GM23338 (cell line): ENCODE data around the gene RNGTT. TPM values are rescaled to one million over a fixed set of nuclear protein-coding genes. Genes with fewer than 3 reads are reported as not detected.

Experiments used
- ATAC-seq: fragments of 200-7000 bp; cut with Tn5 transposase; 3 replicates; pipeline ENCODE4 v1.9.1; 2020
- DNase-seq: peaks from one replicate; pipeline ENCODE4 v3.0.0-alpha.2; 2015; ENCODE audit warnings: low spot score
- H2AFZ ChIP-seq: fragments of 200-600 bp; sonication (generic); 2 replicates; pipeline ENCODE4 v1.8.0; 2016; ENCODE audit warnings: antibody characterized with exemption, mild to moderate bottlenecking, moderate library complexity
- H3F3A ChIP-seq: fragments of 200-600 bp; sonication (generic); replicated peaks from 2 replicates; pipeline ENCODE4 v1.8.0; 2017; ENCODE audit warnings: antibody characterized with exemption, mixed run types, low read depth
- H3K27ac ChIP-seq: fragments of 200-600 bp; sonication (generic); 2 replicates; pipeline ENCODE4 v1.6.1; 2016; ENCODE audit warnings: low read depth
- H3K27me3 ChIP-seq: fragments of 200-600 bp; sonication (generic); 2 replicates; pipeline ENCODE4 v1.8.0; 2016; ENCODE audit warnings: mild to moderate bottlenecking, mixed run types, moderate library complexity; ENCODE audit not compliant: insufficient read depth
- H3K36me3 ChIP-seq: fragments of 200-600 bp; sonication (generic); 2 replicates; pipeline ENCODE4 v1.8.0; 2016; ENCODE audit warnings: mild to moderate bottlenecking; ENCODE audit not compliant: insufficient read depth
- H3K4me1 ChIP-seq: fragments of 200-600 bp; sonication (generic); 2 replicates; pipeline ENCODE4 v1.8.0; 2016; ENCODE audit warnings: mild to moderate bottlenecking, moderate library complexity; ENCODE audit not compliant: insufficient read depth
- H3K4me2 ChIP-seq: fragments of 200-600 bp; sonication (generic); 2 replicates; pipeline ENCODE4 v1.7.1; 2017; ENCODE audit warnings: mixed run types
- H3K4me3 ChIP-seq: fragments of 200-600 bp; sonication (generic); 2 replicates; pipeline ENCODE4 v1.6.1; 2016; ENCODE audit warnings: mixed run types
- H3K79me2 ChIP-seq: fragments of 200-600 bp; sonication (generic); replicated peaks from 2 replicates; pipeline ENCODE4 v1.8.0; 2017; ENCODE audit warnings: mild to moderate bottlenecking; ENCODE audit not compliant: insufficient read depth
- H3K9me2 ChIP-seq: fragments of 200-600 bp; sonication (generic); 2 replicates; pipeline ENCODE4 v1.8.0; 2017; ENCODE audit not compliant: insufficient read depth
- H4K20me1 ChIP-seq: fragments of 200-600 bp; sonication (generic); replicated peaks from 2 replicates; pipeline ENCODE4 v1.8.0; 2017; ENCODE audit warnings: mild to moderate bottlenecking; ENCODE audit not compliant: insufficient read depth
- H3K27ac Mint-ChIP-seq: 2 replicates; pipeline ENCODE4 v1.8.0; 2020; ENCODE audit warnings: inconsistent platforms, mild to moderate bottlenecking, moderate library complexity, mixed read lengths
- H3K27me3 Mint-ChIP-seq: 3 replicates; pipeline ENCODE4 v1.8.0; 2022; ENCODE audit warnings: low read depth, mild to moderate bottlenecking, moderate library complexity, mixed read lengths, inconsistent platforms; ENCODE audit not compliant: insufficient read depth, poor library complexity
- H3K36me3 Mint-ChIP-seq: 3 replicates; pipeline ENCODE4 v1.8.0; 2021; ENCODE audit warnings: low read depth, mild to moderate bottlenecking, inconsistent platforms, moderate library complexity, mixed read lengths
- H3K4me1 Mint-ChIP-seq: 3 replicates; pipeline ENCODE4 v1.8.0; 2020; ENCODE audit warnings: mild to moderate bottlenecking, inconsistent platforms, mixed read lengths
- H3K4me3 Mint-ChIP-seq: 3 replicates; pipeline ENCODE4 v1.8.0; 2021; ENCODE audit warnings: moderate library complexity, mild to moderate bottlenecking, inconsistent platforms, mixed read lengths
- H3K9me3 Mint-ChIP-seq: 3 replicates; pipeline ENCODE4 v1.8.0; 2020; ENCODE audit warnings: moderate library complexity, mild to moderate bottlenecking, inconsistent platforms, mixed read lengths
- EZH2 ChIP-seq: fragments of 200-600 bp; sonication (generic); IDR thresholded peaks from one replicate; pipeline ENCODE4 v1.8.0; 2017; ENCODE audit warnings: antibody characterized with exemption, mild to moderate bottlenecking, low read depth; ENCODE audit not compliant: unreplicated experiment
- JUNB ChIP-seq: IDR thresholded peaks from one replicate; pipeline ENCODE4 v1.6.1; 2016; ENCODE audit warnings: antibody characterized with exemption; ENCODE audit not compliant: unreplicated experiment
- NANOG ChIP-seq: IDR thresholded peaks from 2 replicates; pipeline ENCODE4 v1.6.1; 2016; ENCODE audit warnings: antibody characterized with exemption, borderline replicate concordance
- ZNF331 ChIP-seq: fragments of 250-450 bp; sonication (Bioruptor Pico); IDR thresholded peaks from 2 replicates; pipeline ENCODE4 v1.5.0; 2020; ENCODE audit warnings: low read depth, mild to moderate bottlenecking, moderate library complexity
- polyA plus RNA-seq: library from polyadenylated mRNA; unstranded; fragments of >200 nt; fragmentation: Nextera tagmentation; extraction: Ambion mirVana; gene quantifications from 2 replicates; pipeline ENCODE4 v1.2.1, GENCODE V29; 2016
- total RNA-seq: library from RNA; depleted of rRNA; stranded (reverse); fragments of >200 nt; shearing (Covaris generic); gene quantifications from 2 replicates; pipeline ENCODE4 v1.2.3, GENCODE V29; 2014
- TF ChIP-seq, protein P1 (sequence below): IDR thresholded peaks from 2 replicates; pipeline ENCODE4 v1.6.1; 2016; ENCODE audit warnings: antibody characterized with exemption
- TF ChIP-seq, protein P2 (sequence below): IDR thresholded peaks from one replicate; pipeline ENCODE4 v1.6.1; 2018; ENCODE audit warnings: antibody characterized with exemption; ENCODE audit not compliant: unreplicated experiment
- TF ChIP-seq, protein P3 (sequence below), 2 experiments: fragments of 200-600 bp in 1 of 2; sonication (generic) in 1 of 2; conservative IDR thresholded peaks; 2 replicates each; pipeline versions ENCODE4 v1.5.1 to v1.6.1; 2016 to 2017; ENCODE audit warnings: antibody characterized with exemption in 2 of 2, low read depth in 2 of 2, mild to moderate bottlenecking in 2 of 2, moderate library complexity in 1 of 2

Gene RNGTT
- total and polyA plus RNA-seq, 2 experiments from 2014 or later = 11.2 to 29.2 TPM

DNA sequence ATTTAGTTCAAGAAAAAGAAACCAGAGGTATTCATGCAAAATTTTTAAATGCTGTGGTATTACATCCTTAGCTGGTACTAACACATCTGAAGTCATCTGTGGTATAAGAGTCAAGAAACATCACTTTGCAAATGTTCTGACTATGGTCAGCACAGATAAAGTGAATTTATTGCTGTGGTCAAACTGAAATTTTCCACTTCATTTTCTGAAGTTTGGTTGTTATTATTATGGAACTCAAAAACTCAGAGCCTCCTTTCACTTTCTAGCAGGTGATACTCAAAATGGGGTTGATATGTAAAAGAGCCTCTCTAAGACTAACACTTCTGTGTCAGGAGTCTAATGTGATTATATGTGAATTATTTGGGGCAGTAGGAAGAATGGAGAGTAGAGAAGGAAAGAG, 257.8 kb downstream of the RNGTT start:
- H3K9me3 Mint-ChIP-seq = no peaks in the 10 kb centered on the region; the same call in 2 of the 3 replicates
- H3K4me3 Mint-ChIP-seq = no peak overlapping the region
- H3K4me1 Mint-ChIP-seq = peaks cover 3% of the 10 kb centered on the region; the same call in 2 of the 3 replicates

DNA sequence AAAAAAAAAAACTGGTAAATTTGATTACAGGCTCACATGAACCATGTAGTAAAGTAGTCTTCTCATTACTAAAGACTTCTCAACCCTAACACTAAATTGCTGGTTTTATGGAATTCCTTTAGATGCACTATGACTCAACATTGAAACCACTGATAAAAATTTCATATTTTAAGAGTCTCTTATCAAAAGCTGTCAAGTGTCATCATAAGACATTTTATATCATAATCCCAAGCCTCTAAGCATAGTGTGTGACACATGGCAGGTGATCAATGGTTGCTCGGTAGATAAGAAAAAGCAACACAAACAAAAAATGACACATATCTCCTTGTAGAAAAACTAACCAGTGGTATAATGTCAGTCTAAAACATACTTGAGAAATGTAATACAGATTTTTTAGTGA, 258.4 kb downstream of the RNGTT start:
- Histone ChIP-seq H3K36me3 (no peaks in the 10 kb centered on the region), H3K27me3 (no peaks in the 10 kb centered on the region), H3K4me3 (no peak overlapping the region), H3K79me2 (no peaks in the 10 kb centered on the region), H3K27ac (no peak overlapping the region), H3K4me2 (no peak overlapping the region), H2AFZ (no peak overlapping the region), H3K9me2 (no peaks in the 10 kb centered on the region), H4K20me1 (no peaks in the 10 kb centered on the region), H3F3A (no peaks in the 10 kb centered on the region), H3K4me1 (no peaks in the 10 kb centered on the region)
- TF ChIP-seq NANOG (no peak), JUNB (no peak), EZH2 (no peak)
- TF ChIP-seq, protein P1, sequence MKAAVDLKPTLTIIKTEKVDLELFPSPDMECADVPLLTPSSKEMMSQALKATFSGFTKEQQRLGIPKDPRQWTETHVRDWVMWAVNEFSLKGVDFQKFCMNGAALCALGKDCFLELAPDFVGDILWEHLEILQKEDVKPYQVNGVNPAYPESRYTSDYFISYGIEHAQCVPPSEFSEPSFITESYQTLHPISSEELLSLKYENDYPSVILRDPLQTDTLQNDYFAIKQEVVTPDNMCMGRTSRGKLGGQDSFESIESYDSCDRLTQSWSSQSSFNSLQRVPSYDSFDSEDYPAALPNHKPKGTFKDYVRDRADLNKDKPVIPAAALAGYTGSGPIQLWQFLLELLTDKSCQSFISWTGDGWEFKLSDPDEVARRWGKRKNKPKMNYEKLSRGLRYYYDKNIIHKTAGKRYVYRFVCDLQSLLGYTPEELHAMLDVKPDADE = no peak
- TF ChIP-seq, protein P2, sequence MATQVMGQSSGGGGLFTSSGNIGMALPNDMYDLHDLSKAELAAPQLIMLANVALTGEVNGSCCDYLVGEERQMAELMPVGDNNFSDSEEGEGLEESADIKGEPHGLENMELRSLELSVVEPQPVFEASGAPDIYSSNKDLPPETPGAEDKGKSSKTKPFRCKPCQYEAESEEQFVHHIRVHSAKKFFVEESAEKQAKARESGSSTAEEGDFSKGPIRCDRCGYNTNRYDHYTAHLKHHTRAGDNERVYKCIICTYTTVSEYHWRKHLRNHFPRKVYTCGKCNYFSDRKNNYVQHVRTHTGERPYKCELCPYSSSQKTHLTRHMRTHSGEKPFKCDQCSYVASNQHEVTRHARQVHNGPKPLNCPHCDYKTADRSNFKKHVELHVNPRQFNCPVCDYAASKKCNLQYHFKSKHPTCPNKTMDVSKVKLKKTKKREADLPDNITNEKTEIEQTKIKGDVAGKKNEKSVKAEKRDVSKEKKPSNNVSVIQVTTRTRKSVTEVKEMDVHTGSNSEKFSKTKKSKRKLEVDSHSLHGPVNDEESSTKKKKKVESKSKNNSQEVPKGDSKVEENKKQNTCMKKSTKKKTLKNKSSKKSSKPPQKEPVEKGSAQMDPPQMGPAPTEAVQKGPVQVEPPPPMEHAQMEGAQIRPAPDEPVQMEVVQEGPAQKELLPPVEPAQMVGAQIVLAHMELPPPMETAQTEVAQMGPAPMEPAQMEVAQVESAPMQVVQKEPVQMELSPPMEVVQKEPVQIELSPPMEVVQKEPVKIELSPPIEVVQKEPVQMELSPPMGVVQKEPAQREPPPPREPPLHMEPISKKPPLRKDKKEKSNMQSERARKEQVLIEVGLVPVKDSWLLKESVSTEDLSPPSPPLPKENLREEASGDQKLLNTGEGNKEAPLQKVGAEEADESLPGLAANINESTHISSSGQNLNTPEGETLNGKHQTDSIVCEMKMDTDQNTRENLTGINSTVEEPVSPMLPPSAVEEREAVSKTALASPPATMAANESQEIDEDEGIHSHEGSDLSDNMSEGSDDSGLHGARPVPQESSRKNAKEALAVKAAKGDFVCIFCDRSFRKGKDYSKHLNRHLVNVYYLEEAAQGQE = no peak
- no peak overlapping the region for H3K27ac Mint-ChIP-seq
- peaks cover 2% of the 10 kb centered on the region; the same call in 1 of the 3 replicates for H3K36me3 Mint-ChIP-seq
- peaks cover 2% of the 10 kb centered on the region for H3K27me3 Mint-ChIP-seq
- no peak for ATAC-seq
- H3K4me3 Mint-ChIP-seq = no peak overlapping the region
- no peak for DNase-seq
- H3K4me1 Mint-ChIP-seq = peaks cover 3% of the 10 kb centered on the region; the same call in 2 of the 3 replicates
- no peaks in the 10 kb centered on the region; the same call in 2 of the 3 replicates for H3K9me3 Mint-ChIP-seq

More for the DNA sequence above, 257.8 kb downstream of the RNGTT start:
- no peaks in the 10 kb centered on the region for H3F3A ChIP-seq
- TF ChIP-seq ZNF331 (no peak), NANOG (no peak)
- TF ChIP-seq, protein P1 = no peak
- TF ChIP-seq, protein P3, sequence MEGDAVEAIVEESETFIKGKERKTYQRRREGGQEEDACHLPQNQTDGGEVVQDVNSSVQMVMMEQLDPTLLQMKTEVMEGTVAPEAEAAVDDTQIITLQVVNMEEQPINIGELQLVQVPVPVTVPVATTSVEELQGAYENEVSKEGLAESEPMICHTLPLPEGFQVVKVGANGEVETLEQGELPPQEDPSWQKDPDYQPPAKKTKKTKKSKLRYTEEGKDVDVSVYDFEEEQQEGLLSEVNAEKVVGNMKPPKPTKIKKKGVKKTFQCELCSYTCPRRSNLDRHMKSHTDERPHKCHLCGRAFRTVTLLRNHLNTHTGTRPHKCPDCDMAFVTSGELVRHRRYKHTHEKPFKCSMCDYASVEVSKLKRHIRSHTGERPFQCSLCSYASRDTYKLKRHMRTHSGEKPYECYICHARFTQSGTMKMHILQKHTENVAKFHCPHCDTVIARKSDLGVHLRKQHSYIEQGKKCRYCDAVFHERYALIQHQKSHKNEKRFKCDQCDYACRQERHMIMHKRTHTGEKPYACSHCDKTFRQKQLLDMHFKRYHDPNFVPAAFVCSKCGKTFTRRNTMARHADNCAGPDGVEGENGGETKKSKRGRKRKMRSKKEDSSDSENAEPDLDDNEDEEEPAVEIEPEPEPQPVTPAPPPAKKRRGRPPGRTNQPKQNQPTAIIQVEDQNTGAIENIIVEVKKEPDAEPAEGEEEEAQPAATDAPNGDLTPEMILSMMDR (conservative IDR thresholded peaks at IDR 0.05; ENCODE audit: low read depth in 2 of 2) = no peak
- no peaks in the 10 kb centered on the region for H3K4me1 ChIP-seq
- DNase-seq (no peak), ATAC-seq (no peak)
- no peaks in the 10 kb centered on the region for H3K36me3 ChIP-seq
- Mint-ChIP-seq H3K36me3 (peaks cover 2% of the 10 kb centered on the region; the same call in 1 of the 3 replicates), H3K27me3 (peaks cover 2% of the 10 kb centered on the region), H3K27ac (peak overlapping the region; percentile 3; the same call in 1 of the 2 replicates)
- H3K9me2 ChIP-seq = no peaks in the 10 kb centered on the region
- H3K79me2 ChIP-seq = no peaks in the 10 kb centered on the region
- no peak overlapping the region for H3K27ac ChIP-seq
- H3K4me3 ChIP-seq = no peak overlapping the region
- no peaks in the 10 kb centered on the region for H4K20me1 ChIP-seq
- no peaks in the 10 kb centered on the region for H3K27me3 ChIP-seq
- no peak overlapping the region for H2AFZ ChIP-seq
- H3K4me2 ChIP-seq = no peak overlapping the region
